VCaP (cell line): ENCODE data around the gene ILK.

Experiments used
- H3K27ac ChIP-seq: fragments of 450-650 bp; 2 replicates; pipeline ENCODE4 v1.5.1; 2017
- CTCF ChIP-seq: fragments of 450-650 bp; conservative IDR thresholded peaks from 2 replicates; pipeline ENCODE4 v1.5.1; 2017; ENCODE audit warnings: mild to moderate bottlenecking, moderate library complexity

The ILK gene

GRCh38 chr11:6658647-6659046 is 55.1 kb downstream of the ILK start:
- H3K27ac ChIP-seq: no peak overlapping the region

More at GRCh38 chr11:6658647-6659046, 55.1 kb downstream of the ILK start:
- no peak for TF ChIP-seq CTCF
